Brain pericyte (primary cell): ENCODE measurements around the gene NUP35.

Source experiments
- DNase-seq: peaks from one replicate; pipeline ENCODE4 v3.0.0-alpha.2; 2012; ENCODE audit warnings: low read depth, low spot score

The NUP35 gene

GRCh38 chr2:183209395-183210028 lies 85.3 kb downstream of the NUP35 start:
- DNase-seq, result no peak
